G401 (cell line): ENCODE results near the gene C4orf51. TPM values are rescaled to one million over a fixed set of nuclear protein-coding genes. Genes with fewer than 3 reads are reported as not detected.

Experiments used
- DNase-seq: peaks from one replicate; pipeline ENCODE4 v3.0.0-alpha.2; 2015; ENCODE audit warnings: low spot score
- in situ Hi-C: cut with HindIII; loops from 2 replicates; pipeline ENCODE4 v1.10.0; 2016; ENCODE audit warnings: low sequenced_read_pairs, mixed read lengths
- total RNA-seq: library from RNA; depleted of rRNA; stranded (reverse); fragments of >200 nt; shearing (Covaris generic); gene quantifications from 2 replicates; pipeline ENCODE4 v1.2.3, GENCODE V29; 2014; rRNA removed

Gene C4orf51
- total RNA-seq, 1 experiment from 2014 or later, result not detected

DNA sequence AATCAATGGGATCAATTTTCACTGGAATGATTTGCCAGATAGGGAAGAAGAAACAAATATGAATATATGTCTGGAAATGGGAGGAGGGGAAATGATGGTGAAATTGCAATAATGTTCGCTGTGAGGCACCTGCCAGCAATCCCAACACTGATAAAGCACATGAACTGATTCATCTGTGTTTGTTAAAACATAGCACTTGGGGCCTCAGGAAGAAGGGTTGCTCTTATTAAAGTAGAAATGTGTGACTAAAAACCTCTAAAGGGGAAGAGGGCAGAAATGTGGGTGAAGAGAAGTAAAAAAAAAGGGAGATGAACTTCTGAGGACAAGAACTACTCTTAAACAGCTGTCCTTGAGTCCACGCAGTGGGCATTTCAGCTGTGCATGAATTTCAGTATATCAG is 101.4 kb downstream of the C4orf51 start:
- in situ Hi-C loops, result no loop called here
- no peak for DNase-seq

Other genes starting within 250 kb of the C4orf51 start
- 1.4 and 3.9 TPM in 2 replicates for gene SMAD1, start 198.3 kb upstream of the C4orf51 start, total RNA-seq
- 0.95 and 3.0 TPM in 2 replicates for gene MMAA, start 60.8 kb upstream of the C4orf51 start, total RNA-seq